Activated naive CD4-positive, alpha-beta T cell treated with anti-CD3 and anti-CD28 coated beads for 36 hours (primary cell): ENCODE results near the gene RERG. TPM values are rescaled to one million over a fixed set of nuclear protein-coding genes. Genes with fewer than 3 reads are reported as not detected.

Experiments
- CTCF ChIA-PET: fragments of 350-600 bp; sonication (Branson Sonifier 250); formaldehyde crosslinking; loops from one replicate; lab custom pipeline; 2021; ENCODE audit warnings: antibody characterized with exemption; lab: Charles Lee
- DNase-seq: peaks from one replicate; pipeline ENCODE4 v3.0.0-alpha.2; 2020
- H3K27ac Mint-ChIP-seq: one replicate; pipeline ENCODE4 v1.8.0; 2021; ENCODE audit warnings: mild to moderate bottlenecking, mixed read lengths
- H3K27me3 Mint-ChIP-seq: one replicate; pipeline ENCODE4 v1.8.0; 2021; ENCODE audit warnings: low read depth, mixed read lengths
- H3K36me3 Mint-ChIP-seq: one replicate; pipeline ENCODE4 v1.8.0; 2021; ENCODE audit warnings: low read depth, mixed read lengths
- H3K4me1 Mint-ChIP-seq: one replicate; pipeline ENCODE4 v1.8.0; 2021; ENCODE audit warnings: low read depth, mixed read lengths
- H3K4me3 Mint-ChIP-seq: one replicate; pipeline ENCODE4 v1.8.0; 2021; ENCODE audit warnings: mild to moderate bottlenecking, moderate library complexity, mixed read lengths
- H3K9me3 Mint-ChIP-seq: one replicate; pipeline ENCODE4 v1.8.0; 2021; ENCODE audit warnings: mixed read lengths
- intact Hi-C: fragments of 100-400 bp; cut with micrococcal nuclease; formaldehyde crosslinking; loops from one replicate; pipeline ENCODE4 v1.15.1; 2023
- total RNA-seq, 2 experiments: library from RNA; stranded (reverse); gene quantifications; one replicate each; pipeline ENCODE4 v1.2.3, GENCODE V29; 2021

Gene RERG
- total RNA-seq, 2 experiments from 2014 or later = not detected

- CTCF ChIA-PET = interaction anchor here (1.0 kb wide), 1 partner anchor 21 kb away, joined by 3 read pairs; the partner anchor contains the start of gene RERG
- H3K4me1 Mint-ChIP-seq = no peaks in the 10 kb centered on the region
- DNase-seq = no peak
- no peaks in the 10 kb centered on the region for H3K9me3 Mint-ChIP-seq
- H3K4me3 Mint-ChIP-seq = no peak overlapping the region
- intact Hi-C loops = no loop called here
- H3K36me3 Mint-ChIP-seq = no peaks in the 10 kb centered on the region
- no peak overlapping the region for H3K27ac Mint-ChIP-seq
- H3K27me3 Mint-ChIP-seq = peaks cover 1% of the 10 kb centered on the region
Observed at GRCh38 chr12:15200641-15201040, 20.6 kb downstream of the RERG start.

- Mint-ChIP-seq H3K27me3 (peaks cover 1% of the 10 kb centered on the region), H3K36me3 (no peaks in the 10 kb centered on the region), H3K4me1 (no peaks in the 10 kb centered on the region), H3K9me3 (no peaks in the 10 kb centered on the region), H3K27ac (no peak overlapping the region), H3K4me3 (no peak overlapping the region)
- CTCF ChIA-PET = interaction anchor here (0.7 to 1.0 kb wide), 2 partner anchors 22 to 46 kb away, joined by 3 read pairs; partner anchors contain the start of gene RERG
- intact Hi-C loops = no loop called here
- DNase-seq = no peak
Observed at GRCh38 chr12:15199930-15200329, 21.3 kb downstream of the RERG start.

GRCh38 chr12:15196678-15197505, 24.3 kb downstream of the RERG start:
- Mint-ChIP-seq H3K9me3 (no peaks in the 10 kb centered on the region), H3K4me1 (no peaks in the 10 kb centered on the region), H3K36me3 (no peaks in the 10 kb centered on the region), H3K4me3 (no peak overlapping the region), H3K27ac (no peak overlapping the region), H3K27me3 (peaks cover 10% of the 10 kb centered on the region)
- intact Hi-C loops = no loop called here
- no peak for DNase-seq
- CTCF ChIA-PET = no interaction called here

GRCh38 chr12:15196221-15196620, 25.0 kb downstream of the RERG start:
- CTCF ChIA-PET = no interaction called here
- Mint-ChIP-seq H3K36me3 (no peaks in the 10 kb centered on the region), H3K27ac (no peak overlapping the region), H3K4me3 (no peak overlapping the region), H3K4me1 (no peaks in the 10 kb centered on the region), H3K27me3 (peaks cover 10% of the 10 kb centered on the region), H3K9me3 (no peaks in the 10 kb centered on the region)
- intact Hi-C loops = no loop called here
- DNase-seq = no peak

GRCh38 chr12:15194456-15195368, 26.5 kb downstream of the RERG start:
- H3K27ac Mint-ChIP-seq = no peak overlapping the region
- H3K9me3 Mint-ChIP-seq = no peaks in the 10 kb centered on the region
- H3K36me3 Mint-ChIP-seq = no peaks in the 10 kb centered on the region
- no peak overlapping the region for H3K4me3 Mint-ChIP-seq
- DNase-seq = no peak
- peaks cover 10% of the 10 kb centered on the region for H3K27me3 Mint-ChIP-seq
- no peaks in the 10 kb centered on the region for H3K4me1 Mint-ChIP-seq
- intact Hi-C loops = no loop called here
- CTCF ChIA-PET = interaction anchor here (1.0 kb wide), 1 partner anchor 26 kb away, joined by 3 read pairs; the partner anchor contains the start of gene RERG

GRCh38 chr12:15193946-15194345, 27.3 kb downstream of the RERG start:
- Mint-ChIP-seq H3K9me3 (no peaks in the 10 kb centered on the region), H3K27ac (no peak overlapping the region), H3K4me1 (no peaks in the 10 kb centered on the region), H3K27me3 (peaks cover 10% of the 10 kb centered on the region), H3K4me3 (no peak overlapping the region), H3K36me3 (no peaks in the 10 kb centered on the region)
- intact Hi-C loops = no loop called here
- CTCF ChIA-PET = interaction anchor here (1.0 kb wide), 1 partner anchor 27 kb away, joined by 3 read pairs; the partner anchor contains the start of gene RERG
- DNase-seq = no peak

- no peaks in the 10 kb centered on the region for H3K9me3 Mint-ChIP-seq
- no peak for DNase-seq
- peaks cover 10% of the 10 kb centered on the region for H3K27me3 Mint-ChIP-seq
- intact Hi-C loops = no loop called here
- H3K36me3 Mint-ChIP-seq = no peaks in the 10 kb centered on the region
- no peaks in the 10 kb centered on the region for H3K4me1 Mint-ChIP-seq
- H3K27ac Mint-ChIP-seq = no peak overlapping the region
- H3K4me3 Mint-ChIP-seq = no peak overlapping the region
- CTCF ChIA-PET = interaction anchor here (1.9 kb wide), 1 partner anchor 24 kb away, joined by 4 read pairs; no protein-coding TSS in a partner anchor
Observed at GRCh38 chr12:15192720-15193119, 28.5 kb downstream of the RERG start.

GRCh38 chr12:15188127-15188526, 33.1 kb downstream of the RERG start:
- intact Hi-C loops = no loop called here
- H3K27ac Mint-ChIP-seq = no peak overlapping the region
- DNase-seq = no peak
- no peaks in the 10 kb centered on the region for H3K4me1 Mint-ChIP-seq
- CTCF ChIA-PET = no interaction called here
- no peaks in the 10 kb centered on the region for H3K9me3 Mint-ChIP-seq
- no peaks in the 10 kb centered on the region for H3K36me3 Mint-ChIP-seq
- peaks cover under 1% of the 10 kb centered on the region for H3K27me3 Mint-ChIP-seq
- H3K4me3 Mint-ChIP-seq = no peak overlapping the region

GRCh38 chr12:15186597-15186996, 34.6 kb downstream of the RERG start:
- H3K9me3 Mint-ChIP-seq = no peaks in the 10 kb centered on the region
- H3K4me1 Mint-ChIP-seq = no peaks in the 10 kb centered on the region
- H3K27me3 Mint-ChIP-seq = no peaks in the 10 kb centered on the region
- H3K4me3 Mint-ChIP-seq = no peak overlapping the region
- CTCF ChIA-PET = no interaction called here
- no peak for DNase-seq
- no peak overlapping the region for H3K27ac Mint-ChIP-seq
- intact Hi-C loops = no loop called here
- H3K36me3 Mint-ChIP-seq = no peaks in the 10 kb centered on the region

GRCh38 chr12:15184484-15184883, 36.7 kb downstream of the RERG start:
- H3K27ac Mint-ChIP-seq = no peak overlapping the region
- intact Hi-C loops = no loop called here
- no peak for DNase-seq
- no peaks in the 10 kb centered on the region for H3K9me3 Mint-ChIP-seq
- no peaks in the 10 kb centered on the region for H3K4me1 Mint-ChIP-seq
- no peak overlapping the region for H3K4me3 Mint-ChIP-seq
- no peaks in the 10 kb centered on the region for H3K36me3 Mint-ChIP-seq
- H3K27me3 Mint-ChIP-seq = peaks cover 2% of the 10 kb centered on the region
- CTCF ChIA-PET = no interaction called here

- Mint-ChIP-seq H3K27me3 (peaks cover 4% of the 10 kb centered on the region), H3K9me3 (no peaks in the 10 kb centered on the region), H3K4me1 (no peaks in the 10 kb centered on the region), H3K4me3 (no peak overlapping the region), H3K27ac (no peak overlapping the region), H3K36me3 (no peaks in the 10 kb centered on the region)
- no peak for DNase-seq
- intact Hi-C loops = no loop called here
- CTCF ChIA-PET = interaction anchor here (1.1 kb wide), 1 partner anchor 437 kb away, joined by 3 read pairs; no protein-coding TSS in a partner anchor
Observed at GRCh38 chr12:15183821-15184220, 37.4 kb downstream of the RERG start.

- no peaks in the 10 kb centered on the region for H3K4me1 Mint-ChIP-seq
- no peak for DNase-seq
- intact Hi-C loops = no loop called here
- H3K27me3 Mint-ChIP-seq = peaks cover 12% of the 10 kb centered on the region
- CTCF ChIA-PET = interaction anchor here (0.6 to 1.2 kb wide), 4 partner anchors 10 to 341 kb away, joined by 3 to 5 read pairs (median 3); no protein-coding TSS in a partner anchor
- no peaks in the 10 kb centered on the region for H3K36me3 Mint-ChIP-seq
- H3K4me3 Mint-ChIP-seq = no peak overlapping the region
- H3K9me3 Mint-ChIP-seq = no peaks in the 10 kb centered on the region
- H3K27ac Mint-ChIP-seq = no peak overlapping the region
Observed at GRCh38 chr12:15181017-15181683, 40.1 kb downstream of the RERG start.
